ENCODE measurements around the gene LLGL2.

Gene LLGL2

GRCh38 chr17:75596320-75597087 is 71.0 kb downstream of the LLGL2 start:
- H3K27me3 ChIP-seq (replicated peaks; ENCODE audit: control insufficient read depth, insufficient read depth, low read length), result no peaks in the 10 kb centered on the region; the same call in 1 of the 2 replicates
- no peak overlapping the region for H3K4me3 ChIP-seq (replicated peaks; ENCODE audit: low read depth, low read length)
- TF ChIP-seq CTCF (IDR thresholded peaks at IDR 0.05; ENCODE audit: insufficient read depth, low read length, poor library complexity, severe bottlenecking), result no peak
- no peak for DNase-seq (ENCODE audit: extremely low read depth, insufficient read length)
- no peaks in the 10 kb centered on the region for H3K36me3 ChIP-seq (ENCODE audit: control insufficient read depth, insufficient read depth, low read length)

- DNase-seq (ENCODE audit: extremely low read depth, insufficient read length), result no peak
- TF ChIP-seq CTCF (IDR thresholded peaks at IDR 0.05; ENCODE audit: insufficient read depth, low read length, poor library complexity, severe bottlenecking), result peak; percentile 84
Measured at GRCh38 chr17:75601057-75601987, 75.8 kb downstream of the LLGL2 start.

GRCh38 chr17:75602644-75603043 is 77.1 kb downstream of the LLGL2 start:
- no peak for DNase-seq (ENCODE audit: extremely low read depth, insufficient read length)
- H3K36me3 ChIP-seq (ENCODE audit: control insufficient read depth, insufficient read depth, low read length), result no peaks in the 10 kb centered on the region
- no peaks in the 10 kb centered on the region for H3K27me3 ChIP-seq (replicated peaks; ENCODE audit: control insufficient read depth, insufficient read depth, low read length)
- no peak overlapping the region for H3K4me3 ChIP-seq (replicated peaks; ENCODE audit: low read depth, low read length)
- no peak for TF ChIP-seq CTCF (IDR thresholded peaks at IDR 0.05; ENCODE audit: insufficient read depth, low read length, poor library complexity, severe bottlenecking)

More at GRCh38 chr17:75601057-75601987, 75.8 kb downstream of the LLGL2 start:
- Histone ChIP-seq H3K27me3 (replicated peaks; ENCODE audit: control insufficient read depth, insufficient read depth, low read length) (no peaks in the 10 kb centered on the region), H3K36me3 (ENCODE audit: control insufficient read depth, insufficient read depth, low read length) (no peaks in the 10 kb centered on the region), H3K4me3 (replicated peaks; ENCODE audit: low read depth, low read length) (no peak overlapping the region)

GRCh38 chr17:75603123-75603522 is 77.6 kb downstream of the LLGL2 start:
- Histone ChIP-seq H3K36me3 (ENCODE audit: control insufficient read depth, insufficient read depth, low read length) (no peaks in the 10 kb centered on the region), H3K4me3 (replicated peaks; ENCODE audit: low read depth, low read length) (no peak overlapping the region), H3K27me3 (replicated peaks; ENCODE audit: control insufficient read depth, insufficient read depth, low read length) (no peaks in the 10 kb centered on the region)
- DNase-seq (ENCODE audit: extremely low read depth, insufficient read length), result no peak
- TF ChIP-seq CTCF (IDR thresholded peaks at IDR 0.05; ENCODE audit: insufficient read depth, low read length, poor library complexity, severe bottlenecking), result no peak

- DNase-seq (ENCODE audit: extremely low read depth, insufficient read length), result peak; percentile 0
- H3K27me3 ChIP-seq (replicated peaks; ENCODE audit: control insufficient read depth, insufficient read depth, low read length), result no peaks in the 10 kb centered on the region
- H3K36me3 ChIP-seq (ENCODE audit: control insufficient read depth, insufficient read depth, low read length), result no peaks in the 10 kb centered on the region
- H3K4me3 ChIP-seq (replicated peaks; ENCODE audit: low read depth, low read length), result no peak overlapping the region
- TF ChIP-seq CTCF (IDR thresholded peaks at IDR 0.05; ENCODE audit: insufficient read depth, low read length, poor library complexity, severe bottlenecking), result no peak
Measured at GRCh38 chr17:75604034-75604695, 78.7 kb downstream of the LLGL2 start.
